Osteocyte (in vitro differentiated cells): ENCODE measurements around the gene REPIN1. TPM values are rescaled to one million over a fixed set of nuclear protein-coding genes. Genes with fewer than 3 reads are reported as not detected.

Experiments used
- DNase-seq: peaks from one replicate; pipeline ENCODE4 v3.0.0; 2021; ENCODE audit warnings: mixed read lengths; ENCODE audit not compliant: unreplicated experiment; ENCODE audit errors: extremely low spot score
- H3K27ac Mint-ChIP-seq: one replicate; pipeline ENCODE4 v1.8.0; 2021; ENCODE audit warnings: mild to moderate bottlenecking, mixed read lengths; ENCODE audit not compliant: unreplicated experiment
- H3K27me3 Mint-ChIP-seq: one replicate; pipeline ENCODE4 v1.8.0; 2021; ENCODE audit warnings: mixed read lengths; ENCODE audit not compliant: unreplicated experiment
- H3K36me3 Mint-ChIP-seq: one replicate; pipeline ENCODE4 v1.8.0; 2021; ENCODE audit warnings: mixed read lengths; ENCODE audit not compliant: unreplicated experiment
- H3K4me1 Mint-ChIP-seq: one replicate; pipeline ENCODE4 v1.8.0; 2021; ENCODE audit warnings: mixed read lengths; ENCODE audit not compliant: unreplicated experiment
- H3K4me3 Mint-ChIP-seq: one replicate; pipeline ENCODE4 v1.8.0; 2021; ENCODE audit warnings: mild to moderate bottlenecking, moderate library complexity, mixed read lengths; ENCODE audit not compliant: unreplicated experiment
- H3K9me3 Mint-ChIP-seq: one replicate; pipeline ENCODE4 v1.8.0; 2021; ENCODE audit warnings: mixed read lengths; ENCODE audit not compliant: unreplicated experiment
- total RNA-seq: library from RNA; stranded (reverse); gene quantifications from 2 replicates; pipeline ENCODE4 v1.2.1, GENCODE V29; 2021
- TF ChIP-seq, protein P1 (sequence below): fragments of 200-600 bp; sonication (generic); IDR thresholded peaks from 2 replicates; pipeline ENCODE4 v1.5.0; 2021; ENCODE audit warnings: antibody characterized with exemption, mild to moderate bottlenecking, moderate library complexity

Gene REPIN1
- total RNA-seq, 1 donor from 2014 or later, result 66.3 TPM

DNA sequence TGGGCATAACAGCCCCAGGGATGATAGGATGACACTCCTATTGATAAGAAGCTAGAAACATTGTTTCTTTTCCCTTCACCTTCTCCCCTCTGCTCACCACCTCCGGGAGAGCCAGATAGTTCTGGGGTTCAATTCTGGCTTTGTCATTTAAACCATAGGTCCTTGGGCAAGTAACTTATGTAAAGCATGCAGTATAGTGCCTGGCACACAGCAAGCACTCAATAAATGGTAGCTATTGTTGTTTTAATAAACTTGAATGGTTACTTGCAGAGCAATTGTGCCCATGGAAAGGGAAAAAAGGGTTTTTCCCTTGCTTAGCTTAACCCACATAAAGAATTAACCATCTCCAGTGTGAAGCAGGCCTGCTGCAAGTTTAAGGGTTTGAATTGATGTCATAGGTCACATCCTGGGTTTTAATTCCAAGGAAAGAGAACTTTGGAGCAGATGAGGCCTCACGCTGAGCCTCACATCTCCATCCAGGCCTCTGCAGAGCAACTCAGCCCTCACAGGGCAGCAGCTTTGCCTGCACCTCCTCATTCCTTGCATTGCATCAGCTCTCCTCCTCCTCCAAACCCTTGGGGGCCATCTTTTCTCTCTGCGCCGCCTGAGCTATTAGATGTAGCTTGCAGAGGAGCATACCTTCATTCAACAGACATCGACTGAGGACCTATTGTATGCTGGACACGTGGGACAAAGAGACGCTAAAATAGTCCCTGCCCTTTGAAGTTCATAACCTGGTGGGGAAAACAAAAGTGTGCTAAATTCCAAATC lies 33.4 kb downstream of the REPIN1 start:
- Mint-ChIP-seq H3K27ac (no peak overlapping the region), H3K36me3 (peaks cover under 1% of the 10 kb centered on the region), H3K9me3 (no peaks in the 10 kb centered on the region), H3K4me1 (peaks cover 41% of the 10 kb centered on the region), H3K27me3 (no peaks in the 10 kb centered on the region), H3K4me3 (peak overlapping the region; percentile 2)
- TF ChIP-seq, protein P1, sequence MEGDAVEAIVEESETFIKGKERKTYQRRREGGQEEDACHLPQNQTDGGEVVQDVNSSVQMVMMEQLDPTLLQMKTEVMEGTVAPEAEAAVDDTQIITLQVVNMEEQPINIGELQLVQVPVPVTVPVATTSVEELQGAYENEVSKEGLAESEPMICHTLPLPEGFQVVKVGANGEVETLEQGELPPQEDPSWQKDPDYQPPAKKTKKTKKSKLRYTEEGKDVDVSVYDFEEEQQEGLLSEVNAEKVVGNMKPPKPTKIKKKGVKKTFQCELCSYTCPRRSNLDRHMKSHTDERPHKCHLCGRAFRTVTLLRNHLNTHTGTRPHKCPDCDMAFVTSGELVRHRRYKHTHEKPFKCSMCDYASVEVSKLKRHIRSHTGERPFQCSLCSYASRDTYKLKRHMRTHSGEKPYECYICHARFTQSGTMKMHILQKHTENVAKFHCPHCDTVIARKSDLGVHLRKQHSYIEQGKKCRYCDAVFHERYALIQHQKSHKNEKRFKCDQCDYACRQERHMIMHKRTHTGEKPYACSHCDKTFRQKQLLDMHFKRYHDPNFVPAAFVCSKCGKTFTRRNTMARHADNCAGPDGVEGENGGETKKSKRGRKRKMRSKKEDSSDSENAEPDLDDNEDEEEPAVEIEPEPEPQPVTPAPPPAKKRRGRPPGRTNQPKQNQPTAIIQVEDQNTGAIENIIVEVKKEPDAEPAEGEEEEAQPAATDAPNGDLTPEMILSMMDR, result no peak
- no peak for DNase-seq

GRCh38 chr7:150402671-150403321 lies 34.2 kb downstream of the REPIN1 start:
- TF ChIP-seq, protein P1, result no peak
- H3K4me1 Mint-ChIP-seq, result peaks cover 43% of the 10 kb centered on the region
- peak overlapping the region; percentile 2 for H3K4me3 Mint-ChIP-seq
- H3K27me3 Mint-ChIP-seq, result no peaks in the 10 kb centered on the region
- no peak overlapping the region for H3K27ac Mint-ChIP-seq
- no peaks in the 10 kb centered on the region for H3K9me3 Mint-ChIP-seq
- H3K36me3 Mint-ChIP-seq, result peaks cover 2% of the 10 kb centered on the region
- no peak for DNase-seq

DNA sequence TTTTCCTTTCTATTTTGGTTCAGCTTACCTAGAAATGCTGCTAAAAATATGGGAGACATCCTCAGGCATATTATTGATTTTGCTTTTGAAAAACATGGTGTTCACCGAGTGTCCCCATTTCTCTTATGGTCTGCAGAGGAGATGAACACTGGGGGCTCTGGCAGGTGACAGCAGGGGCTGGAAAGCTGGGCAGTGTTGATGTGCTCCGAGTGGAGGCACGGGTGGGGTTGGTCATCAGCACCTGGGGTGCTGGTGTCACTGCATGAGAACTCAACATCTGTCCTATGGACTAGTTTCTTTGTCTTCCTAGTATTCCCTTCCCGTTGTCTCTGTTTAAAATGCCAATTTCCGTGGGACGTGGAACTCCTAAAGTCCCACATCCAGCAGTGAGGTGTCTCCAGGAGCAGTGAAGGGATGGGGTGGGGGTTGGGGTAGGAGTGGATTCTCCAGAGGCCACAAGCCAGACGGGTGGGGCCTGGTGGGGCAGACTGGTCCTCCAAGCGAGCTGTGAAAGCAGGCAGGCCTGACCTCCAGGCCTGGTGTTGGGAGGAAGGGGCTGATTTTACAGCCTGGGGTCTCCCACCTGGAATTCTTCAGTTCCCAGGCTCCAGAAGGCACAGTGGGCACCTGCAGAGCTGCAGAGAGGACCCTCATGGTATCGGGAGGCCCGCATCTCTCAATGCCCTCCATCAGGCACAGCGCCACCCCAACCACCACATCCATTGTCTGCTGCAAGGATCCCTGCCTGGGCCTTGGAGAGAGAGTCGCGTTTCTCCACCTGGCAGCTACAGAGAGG lies 35.0 kb downstream of the REPIN1 start:
- peaks cover 2% of the 10 kb centered on the region for H3K36me3 Mint-ChIP-seq
- peaks cover 43% of the 10 kb centered on the region for H3K4me1 Mint-ChIP-seq
- no peak overlapping the region for H3K4me3 Mint-ChIP-seq

GRCh38 chr7:150404172-150404804 lies 35.7 kb downstream of the REPIN1 start:
- no peak for DNase-seq
- H3K9me3 Mint-ChIP-seq, result no peaks in the 10 kb centered on the region
- peaks cover 43% of the 10 kb centered on the region for H3K4me1 Mint-ChIP-seq
- H3K36me3 Mint-ChIP-seq, result peaks cover 4% of the 10 kb centered on the region
- H3K27ac Mint-ChIP-seq, result peak overlapping the region; percentile 87
- H3K27me3 Mint-ChIP-seq, result no peaks in the 10 kb centered on the region
- TF ChIP-seq, protein P1, result no peak
- H3K4me3 Mint-ChIP-seq, result peak overlapping the region; percentile 89

More for the DNA sequence above, 35.0 kb downstream of the REPIN1 start:
- TF ChIP-seq, protein P1, result no peak
- Mint-ChIP-seq H3K27ac (peak overlapping the region; percentile 87), H3K9me3 (no peaks in the 10 kb centered on the region), H3K27me3 (no peaks in the 10 kb centered on the region)
- DNase-seq, result no peak
